ENCODE results near the gene ZGPAT. TPM values are rescaled to one million over a fixed set of nuclear protein-coding genes. Genes with fewer than 3 reads are reported as not detected.

Gene ZGPAT
- total and polyA plus RNA-seq, 10 of the 15 experiments (the other 5 are each of a cell fraction or from before 2014, with no cell fraction given): 0.58 to 52.9 (median 18.0) TPM

DNA sequence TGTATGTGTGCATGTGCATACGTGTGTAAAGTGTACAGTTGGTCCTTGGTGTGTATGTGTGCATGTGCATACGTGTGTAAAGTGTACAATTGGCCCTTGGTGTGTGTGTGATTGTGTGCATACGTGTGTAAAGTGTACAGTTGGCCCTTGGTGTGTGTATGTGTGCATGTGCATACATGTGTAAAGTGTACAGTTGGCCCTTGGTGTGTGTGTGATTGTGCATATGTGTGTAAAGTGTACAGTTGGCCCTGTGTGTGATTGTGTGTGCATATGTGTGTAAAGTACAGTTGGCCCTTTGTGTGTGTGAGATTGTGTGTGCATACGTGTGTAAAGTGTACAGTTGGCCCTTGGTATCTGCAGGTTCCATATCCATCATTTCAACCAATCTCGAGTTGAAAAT is 23.6 kb downstream of the ZGPAT start:
- no peak for FAIRE-seq
- WGBS (ENCODE audit: insufficient coverage, insufficient replicate concordance, low lambda C conversion rate, missing lambda C conversion rate): 22% methylated on average over 5 of the region's 5 CpGs
- peak overlapping the region; percentile 93 for H3K27ac ChIP-seq (ENCODE audit: control insufficient read depth, insufficient read depth)
- no peak for TF ChIP-seq HDGF (IDR thresholded peaks at IDR 0.05)
- TF ChIP-seq, protein P1, sequence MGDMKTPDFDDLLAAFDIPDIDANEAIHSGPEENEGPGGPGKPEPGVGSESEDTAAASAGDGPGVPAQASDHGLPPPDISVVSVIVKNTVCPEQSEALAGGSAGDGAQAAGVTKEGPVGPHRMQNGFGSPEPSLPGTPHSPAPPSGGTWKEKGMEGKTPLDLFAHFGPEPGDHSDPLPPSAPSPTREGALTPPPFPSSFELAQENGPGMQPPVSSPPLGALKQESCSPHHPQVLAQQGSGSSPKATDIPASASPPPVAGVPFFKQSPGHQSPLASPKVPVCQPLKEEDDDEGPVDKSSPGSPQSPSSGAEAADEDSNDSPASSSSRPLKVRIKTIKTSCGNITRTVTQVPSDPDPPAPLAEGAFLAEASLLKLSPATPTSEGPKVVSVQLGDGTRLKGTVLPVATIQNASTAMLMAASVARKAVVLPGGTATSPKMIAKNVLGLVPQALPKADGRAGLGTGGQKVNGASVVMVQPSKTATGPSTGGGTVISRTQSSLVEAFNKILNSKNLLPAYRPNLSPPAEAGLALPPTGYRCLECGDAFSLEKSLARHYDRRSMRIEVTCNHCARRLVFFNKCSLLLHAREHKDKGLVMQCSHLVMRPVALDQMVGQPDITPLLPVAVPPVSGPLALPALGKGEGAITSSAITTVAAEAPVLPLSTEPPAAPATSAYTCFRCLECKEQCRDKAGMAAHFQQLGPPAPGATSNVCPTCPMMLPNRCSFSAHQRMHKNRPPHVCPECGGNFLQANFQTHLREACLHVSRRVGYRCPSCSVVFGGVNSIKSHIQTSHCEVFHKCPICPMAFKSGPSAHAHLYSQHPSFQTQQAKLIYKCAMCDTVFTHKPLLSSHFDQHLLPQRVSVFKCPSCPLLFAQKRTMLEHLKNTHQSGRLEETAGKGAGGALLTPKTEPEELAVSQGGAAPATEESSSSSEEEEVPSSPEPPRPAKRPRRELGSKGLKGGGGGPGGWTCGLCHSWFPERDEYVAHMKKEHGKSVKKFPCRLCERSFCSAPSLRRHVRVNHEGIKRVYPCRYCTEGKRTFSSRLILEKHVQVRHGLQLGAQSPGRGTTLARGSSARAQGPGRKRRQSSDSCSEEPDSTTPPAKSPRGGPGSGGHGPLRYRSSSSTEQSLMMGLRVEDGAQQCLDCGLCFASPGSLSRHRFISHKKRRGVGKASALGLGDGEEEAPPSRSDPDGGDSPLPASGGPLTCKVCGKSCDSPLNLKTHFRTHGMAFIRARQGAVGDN (IDR thresholded peaks at IDR 0.05): no peak
- TF ChIP-seq NR2C2 (IDR thresholded peaks at IDR 0.05; ENCODE audit: borderline replicate concordance, control insufficient read depth, insufficient read length, low read depth): peak; percentile 9
- TF ChIP-seq, protein P2, sequence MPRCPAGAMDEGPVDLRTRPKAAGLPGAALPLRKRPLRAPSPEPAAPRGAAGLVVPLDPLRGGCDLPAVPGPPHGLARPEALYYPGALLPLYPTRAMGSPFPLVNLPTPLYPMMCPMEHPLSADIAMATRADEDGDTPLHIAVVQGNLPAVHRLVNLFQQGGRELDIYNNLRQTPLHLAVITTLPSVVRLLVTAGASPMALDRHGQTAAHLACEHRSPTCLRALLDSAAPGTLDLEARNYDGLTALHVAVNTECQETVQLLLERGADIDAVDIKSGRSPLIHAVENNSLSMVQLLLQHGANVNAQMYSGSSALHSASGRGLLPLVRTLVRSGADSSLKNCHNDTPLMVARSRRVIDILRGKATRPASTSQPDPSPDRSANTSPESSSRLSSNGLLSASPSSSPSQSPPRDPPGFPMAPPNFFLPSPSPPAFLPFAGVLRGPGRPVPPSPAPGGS (IDR thresholded peaks at IDR 0.05; ENCODE audit: borderline replicate concordance, insufficient read depth, low read depth, low read length, poor library complexity, severe bottlenecking): peak; percentile 84
- TF ChIP-seq MXI1 (IDR thresholded peaks at IDR 0.05; ENCODE audit: low read depth, low read length): no peak
- TF ChIP-seq, protein P3, sequence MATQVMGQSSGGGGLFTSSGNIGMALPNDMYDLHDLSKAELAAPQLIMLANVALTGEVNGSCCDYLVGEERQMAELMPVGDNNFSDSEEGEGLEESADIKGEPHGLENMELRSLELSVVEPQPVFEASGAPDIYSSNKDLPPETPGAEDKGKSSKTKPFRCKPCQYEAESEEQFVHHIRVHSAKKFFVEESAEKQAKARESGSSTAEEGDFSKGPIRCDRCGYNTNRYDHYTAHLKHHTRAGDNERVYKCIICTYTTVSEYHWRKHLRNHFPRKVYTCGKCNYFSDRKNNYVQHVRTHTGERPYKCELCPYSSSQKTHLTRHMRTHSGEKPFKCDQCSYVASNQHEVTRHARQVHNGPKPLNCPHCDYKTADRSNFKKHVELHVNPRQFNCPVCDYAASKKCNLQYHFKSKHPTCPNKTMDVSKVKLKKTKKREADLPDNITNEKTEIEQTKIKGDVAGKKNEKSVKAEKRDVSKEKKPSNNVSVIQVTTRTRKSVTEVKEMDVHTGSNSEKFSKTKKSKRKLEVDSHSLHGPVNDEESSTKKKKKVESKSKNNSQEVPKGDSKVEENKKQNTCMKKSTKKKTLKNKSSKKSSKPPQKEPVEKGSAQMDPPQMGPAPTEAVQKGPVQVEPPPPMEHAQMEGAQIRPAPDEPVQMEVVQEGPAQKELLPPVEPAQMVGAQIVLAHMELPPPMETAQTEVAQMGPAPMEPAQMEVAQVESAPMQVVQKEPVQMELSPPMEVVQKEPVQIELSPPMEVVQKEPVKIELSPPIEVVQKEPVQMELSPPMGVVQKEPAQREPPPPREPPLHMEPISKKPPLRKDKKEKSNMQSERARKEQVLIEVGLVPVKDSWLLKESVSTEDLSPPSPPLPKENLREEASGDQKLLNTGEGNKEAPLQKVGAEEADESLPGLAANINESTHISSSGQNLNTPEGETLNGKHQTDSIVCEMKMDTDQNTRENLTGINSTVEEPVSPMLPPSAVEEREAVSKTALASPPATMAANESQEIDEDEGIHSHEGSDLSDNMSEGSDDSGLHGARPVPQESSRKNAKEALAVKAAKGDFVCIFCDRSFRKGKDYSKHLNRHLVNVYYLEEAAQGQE (IDR thresholded peaks at IDR 0.05; ENCODE audit: low read depth, low read length): no peak
- no peak for TF ChIP-seq RFX5 (IDR thresholded peaks at IDR 0.05; ENCODE audit: low read depth, low read length)
- TF ChIP-seq, protein P4, sequence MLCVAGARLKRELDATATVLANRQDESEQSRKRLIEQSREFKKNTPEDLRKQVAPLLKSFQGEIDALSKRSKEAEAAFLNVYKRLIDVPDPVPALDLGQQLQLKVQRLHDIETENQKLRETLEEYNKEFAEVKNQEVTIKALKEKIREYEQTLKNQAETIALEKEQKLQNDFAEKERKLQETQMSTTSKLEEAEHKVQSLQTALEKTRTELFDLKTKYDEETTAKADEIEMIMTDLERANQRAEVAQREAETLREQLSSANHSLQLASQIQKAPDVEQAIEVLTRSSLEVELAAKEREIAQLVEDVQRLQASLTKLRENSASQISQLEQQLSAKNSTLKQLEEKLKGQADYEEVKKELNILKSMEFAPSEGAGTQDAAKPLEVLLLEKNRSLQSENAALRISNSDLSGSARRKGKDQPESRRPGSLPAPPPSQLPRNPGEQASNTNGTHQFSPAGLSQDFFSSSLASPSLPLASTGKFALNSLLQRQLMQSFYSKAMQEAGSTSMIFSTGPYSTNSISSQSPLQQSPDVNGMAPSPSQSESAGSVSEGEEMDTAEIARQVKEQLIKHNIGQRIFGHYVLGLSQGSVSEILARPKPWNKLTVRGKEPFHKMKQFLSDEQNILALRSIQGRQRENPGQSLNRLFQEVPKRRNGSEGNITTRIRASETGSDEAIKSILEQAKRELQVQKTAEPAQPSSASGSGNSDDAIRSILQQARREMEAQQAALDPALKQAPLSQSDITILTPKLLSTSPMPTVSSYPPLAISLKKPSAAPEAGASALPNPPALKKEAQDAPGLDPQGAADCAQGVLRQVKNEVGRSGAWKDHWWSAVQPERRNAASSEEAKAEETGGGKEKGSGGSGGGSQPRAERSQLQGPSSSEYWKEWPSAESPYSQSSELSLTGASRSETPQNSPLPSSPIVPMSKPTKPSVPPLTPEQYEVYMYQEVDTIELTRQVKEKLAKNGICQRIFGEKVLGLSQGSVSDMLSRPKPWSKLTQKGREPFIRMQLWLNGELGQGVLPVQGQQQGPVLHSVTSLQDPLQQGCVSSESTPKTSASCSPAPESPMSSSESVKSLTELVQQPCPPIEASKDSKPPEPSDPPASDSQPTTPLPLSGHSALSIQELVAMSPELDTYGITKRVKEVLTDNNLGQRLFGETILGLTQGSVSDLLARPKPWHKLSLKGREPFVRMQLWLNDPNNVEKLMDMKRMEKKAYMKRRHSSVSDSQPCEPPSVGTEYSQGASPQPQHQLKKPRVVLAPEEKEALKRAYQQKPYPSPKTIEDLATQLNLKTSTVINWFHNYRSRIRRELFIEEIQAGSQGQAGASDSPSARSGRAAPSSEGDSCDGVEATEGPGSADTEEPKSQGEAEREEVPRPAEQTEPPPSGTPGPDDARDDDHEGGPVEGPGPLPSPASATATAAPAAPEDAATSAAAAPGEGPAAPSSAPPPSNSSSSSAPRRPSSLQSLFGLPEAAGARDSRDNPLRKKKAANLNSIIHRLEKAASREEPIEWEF (IDR thresholded peaks at IDR 0.05; ENCODE audit: insufficient replicate concordance, low read depth, low read length): no peak
- TF ChIP-seq RCOR1 (conservative IDR thresholded peaks at IDR 0.05; ENCODE audit: low read depth, low read length): no peak

More for the DNA sequence above, 23.6 kb downstream of the ZGPAT start:
- no TSS peak for BruUV-seq (replicated peaks)
- intact Hi-C loops (cut with micrococcal nuclease; ENCODE audit: unreplicated experiment): no loop called here
- H3K79me2 ChIP-seq (ENCODE audit: control insufficient read depth, insufficient read depth, low read length): peaks cover 21% of the 10 kb centered on the region
- no peaks in the 10 kb centered on the region for H4K20me1 ChIP-seq (ENCODE audit: control insufficient read depth, insufficient read depth)
- H3K4me2 ChIP-seq (ENCODE audit: control insufficient read depth, insufficient read depth): peak overlapping the region; percentile 89
- H3K4me3 ChIP-seq: peak overlapping the region; percentile 38; the same call in 1 of the 2 replicates
- H2AFZ ChIP-seq (ENCODE audit: control insufficient read depth, low read depth, low read length): no peak overlapping the region
- ATAC-seq: no peak
- H3K27me3 ChIP-seq (replicated peaks in 1 of 2; ENCODE audit: control insufficient read depth in 2 of 2, insufficient read depth in 2 of 2, low read length in 1 of 2): no peaks in the 10 kb centered on the region
- SMC1A ChIA-PET (ENCODE audit: uncharacterized antibody, unreplicated experiment): no interaction called here
- CTCF ChIA-PET: no interaction called here
- H3K9ac ChIP-seq (ENCODE audit: control insufficient read depth, insufficient read depth, low read length): no peak overlapping the region
- H3K36me3 ChIP-seq (ENCODE audit: control insufficient read depth in 2 of 2, insufficient read depth in 2 of 2, low read length in 1 of 2): peaks cover 11 to 27% of the 10 kb centered on the region in 2 experiments; a peak in 3 of 4 replicates
- in situ Hi-C loops (cut with MboI): no loop called here
- DNase-seq (ENCODE audit: low read depth, low spot score): no peak
- H3K4me1 ChIP-seq (ENCODE audit: control insufficient read depth, insufficient read depth, low read length): peaks cover 61% of the 10 kb centered on the region
- peaks cover 1% of the 10 kb centered on the region; the same call in 2 of the 3 replicates for H3K9me3 ChIP-seq (replicated peaks; ENCODE audit: control insufficient read depth, insufficient read depth, low read length)
- POLR2A ChIA-PET: no interaction called here
- RAD21 ChIA-PET (ENCODE audit: unreplicated experiment): interaction anchor here (0.5 kb wide), 1 partner anchor 168 kb away, joined by 3 read pairs; no protein-coding TSS in a partner anchor

All from GM12878 (cell line).